ENCODE data around the gene ROCK1. TPM values are rescaled to one million over a fixed set of nuclear protein-coding genes. Genes with fewer than 3 reads are reported as not detected.

The ROCK1 gene
- polyA plus RNA-seq, 1 donor: 41.5 TPM

DNA sequence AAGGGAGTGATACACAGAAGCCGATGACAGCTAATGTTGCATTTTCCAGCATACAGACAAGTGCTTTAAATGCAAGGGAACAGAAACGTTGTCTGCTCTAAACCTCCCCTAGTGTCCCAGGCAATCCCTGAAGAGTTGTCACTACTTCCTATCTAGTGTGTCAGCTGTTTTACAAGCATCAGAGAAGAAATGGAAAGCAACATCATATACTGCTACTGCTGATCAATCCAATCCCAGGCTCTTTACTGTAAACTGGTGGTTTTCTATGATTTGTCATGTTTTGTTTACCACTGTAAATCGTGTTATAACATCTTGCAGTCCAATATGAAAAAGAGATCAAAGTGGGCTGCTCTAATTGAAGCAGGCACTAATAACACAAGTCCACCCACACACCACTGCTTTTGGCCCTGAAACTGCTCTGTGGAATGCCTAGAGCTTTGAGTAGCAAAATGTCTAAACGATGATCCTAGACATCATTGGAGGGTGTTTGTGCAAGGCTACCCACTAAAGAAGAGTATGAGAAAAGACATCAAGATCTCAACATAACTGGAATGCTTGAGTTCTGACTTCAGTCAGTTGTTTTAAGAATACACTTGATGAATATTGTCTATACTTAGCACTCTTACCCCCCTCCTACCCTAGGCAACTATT, 18.1 kb upstream of the ROCK1 start:
- no peak overlapping the region for H3K27ac ChIP-seq (ENCODE audit: low read length)
- peaks cover 2% of the 10 kb centered on the region for H3K9me3 ChIP-seq (ENCODE audit: control insufficient read depth, low read depth, low read length)
- H3K27me3 ChIP-seq (ENCODE audit: control insufficient read depth, insufficient read depth, low read length): no peaks in the 10 kb centered on the region
- H3K4me1 ChIP-seq (ENCODE audit: control insufficient read depth, insufficient read depth, low read length): no peaks in the 10 kb centered on the region
- no peak for DNase-seq
- WGBS (ENCODE audit: insufficient coverage, low lambda C conversion rate): no CpG with 5 or more reads among the region's 4 CpGs
- no peaks in the 10 kb centered on the region for H3K36me3 ChIP-seq (ENCODE audit: control insufficient read depth, insufficient read depth, low read length)
- no peak overlapping the region for H3K4me3 ChIP-seq (ENCODE audit: low read length)

GRCh38 chr18:21123290-21123926, 11.8 kb upstream of the ROCK1 start:
- 100% methylated on average over 1 of the region's 5 CpGs for WGBS (ENCODE audit: insufficient coverage, low lambda C conversion rate)
- no peak overlapping the region for H3K4me3 ChIP-seq (ENCODE audit: low read length)
- no peaks in the 10 kb centered on the region for H3K4me1 ChIP-seq (ENCODE audit: control insufficient read depth, insufficient read depth, low read length)

GRCh38 chr18:21118806-21119205, 7.2 kb upstream of the ROCK1 start:
- Histone ChIP-seq H3K4me1 (ENCODE audit: control insufficient read depth, insufficient read depth, low read length) (no peaks in the 10 kb centered on the region), H3K9me3 (ENCODE audit: control insufficient read depth, low read depth, low read length) (no peaks in the 10 kb centered on the region), H3K27me3 (ENCODE audit: control insufficient read depth, insufficient read depth, low read length) (no peaks in the 10 kb centered on the region), H3K36me3 (ENCODE audit: control insufficient read depth, insufficient read depth, low read length) (no peaks in the 10 kb centered on the region), H3K27ac (ENCODE audit: low read length) (no peak overlapping the region), H3K4me3 (ENCODE audit: low read length) (no peak overlapping the region)
- DNase-seq: no peak

More at GRCh38 chr18:21123290-21123926, 11.8 kb upstream of the ROCK1 start:
- H3K36me3 ChIP-seq (ENCODE audit: control insufficient read depth, insufficient read depth, low read length): no peaks in the 10 kb centered on the region
- H3K9me3 ChIP-seq (ENCODE audit: control insufficient read depth, low read depth, low read length): no peaks in the 10 kb centered on the region
- no peaks in the 10 kb centered on the region for H3K27me3 ChIP-seq (ENCODE audit: control insufficient read depth, insufficient read depth, low read length)
- no peak overlapping the region for H3K27ac ChIP-seq (ENCODE audit: low read length)
- DNase-seq: no peak

GRCh38 chr18:21117409-21118131, 6.0 kb upstream of the ROCK1 start:
- 86% methylated on average over 2 of the region's 5 CpGs for WGBS (ENCODE audit: insufficient coverage, low lambda C conversion rate)

GRCh38 chr18:21115519-21116411, 4.2 kb upstream of the ROCK1 start:
- Histone ChIP-seq H3K9me3 (ENCODE audit: control insufficient read depth, low read depth, low read length) (no peaks in the 10 kb centered on the region), H3K36me3 (ENCODE audit: control insufficient read depth, insufficient read depth, low read length) (no peaks in the 10 kb centered on the region), H3K4me3 (ENCODE audit: low read length) (no peak overlapping the region), H3K27ac (ENCODE audit: low read length) (no peak overlapping the region), H3K27me3 (ENCODE audit: control insufficient read depth, insufficient read depth, low read length) (no peaks in the 10 kb centered on the region), H3K4me1 (ENCODE audit: control insufficient read depth, insufficient read depth, low read length) (no peaks in the 10 kb centered on the region)
- no peak for DNase-seq
- WGBS (ENCODE audit: insufficient coverage, low lambda C conversion rate): no CpG with 5 or more reads among the region's 7 CpGs

More at GRCh38 chr18:21117409-21118131, 6.0 kb upstream of the ROCK1 start:
- Histone ChIP-seq H3K4me1 (ENCODE audit: control insufficient read depth, insufficient read depth, low read length) (no peaks in the 10 kb centered on the region), H3K27ac (ENCODE audit: low read length) (no peak overlapping the region), H3K9me3 (ENCODE audit: control insufficient read depth, low read depth, low read length) (no peaks in the 10 kb centered on the region), H3K36me3 (ENCODE audit: control insufficient read depth, insufficient read depth, low read length) (no peaks in the 10 kb centered on the region), H3K27me3 (ENCODE audit: control insufficient read depth, insufficient read depth, low read length) (no peaks in the 10 kb centered on the region), H3K4me3 (ENCODE audit: low read length) (no peak overlapping the region)
- no peak for DNase-seq

GRCh38 chr18:21112543-21113105, 1.0 kb upstream of the ROCK1 start:
- H3K9me3 ChIP-seq (ENCODE audit: control insufficient read depth, low read depth, low read length): no peaks in the 10 kb centered on the region
- H3K27ac ChIP-seq (ENCODE audit: low read length): peak overlapping the region; percentile 95
- H3K4me3 ChIP-seq (ENCODE audit: low read length): peak overlapping the region; percentile 81
- no peak for DNase-seq
- H3K4me1 ChIP-seq (ENCODE audit: control insufficient read depth, insufficient read depth, low read length): peaks cover 2% of the 10 kb centered on the region
- no peaks in the 10 kb centered on the region for H3K27me3 ChIP-seq (ENCODE audit: control insufficient read depth, insufficient read depth, low read length)
- WGBS (ENCODE audit: insufficient coverage, low lambda C conversion rate): 51% methylated on average over 3 of the region's 9 CpGs
- H3K36me3 ChIP-seq (ENCODE audit: control insufficient read depth, insufficient read depth, low read length): no peaks in the 10 kb centered on the region

DNA sequence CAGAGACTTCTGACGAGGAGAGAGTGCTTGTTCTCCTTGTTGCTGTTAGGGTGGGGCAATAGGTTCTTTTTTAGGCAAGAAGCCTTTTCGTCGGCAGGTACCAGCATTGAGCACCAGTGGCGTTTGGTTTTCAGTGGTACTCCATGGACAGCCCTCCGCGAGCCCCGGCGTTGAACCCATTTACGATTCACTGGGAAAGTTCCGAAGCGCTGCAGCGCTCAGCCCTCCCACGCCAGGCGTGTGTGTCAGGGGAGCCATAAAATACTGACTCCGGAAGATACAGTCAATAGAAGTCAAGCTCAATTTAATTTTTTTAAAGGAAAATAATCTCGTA, 494 bp upstream of the ROCK1 start:
- DNase-seq: no peak
- Histone ChIP-seq H3K9me3 (ENCODE audit: control insufficient read depth, low read depth, low read length) (no peaks in the 10 kb centered on the region), H3K36me3 (ENCODE audit: control insufficient read depth, insufficient read depth, low read length) (no peaks in the 10 kb centered on the region), H3K27me3 (ENCODE audit: control insufficient read depth, insufficient read depth, low read length) (no peaks in the 10 kb centered on the region), H3K27ac (ENCODE audit: low read length) (peak overlapping the region; percentile 95), H3K4me1 (ENCODE audit: control insufficient read depth, insufficient read depth, low read length) (peaks cover 2% of the 10 kb centered on the region), H3K4me3 (ENCODE audit: low read length) (peak overlapping the region; percentile 81)
- no CpG with 5 or more reads among the region's 16 CpGs for WGBS (ENCODE audit: insufficient coverage, low lambda C conversion rate)

- H3K9me3 ChIP-seq (ENCODE audit: control insufficient read depth, low read depth, low read length): no peaks in the 10 kb centered on the region
- H3K27me3 ChIP-seq (ENCODE audit: control insufficient read depth, insufficient read depth, low read length): no peaks in the 10 kb centered on the region
- peak overlapping the region; percentile 88 for H3K27ac ChIP-seq (ENCODE audit: low read length)
- H3K4me3 ChIP-seq (ENCODE audit: low read length): peak overlapping the region; percentile 69
- no peaks in the 10 kb centered on the region for H3K36me3 ChIP-seq (ENCODE audit: control insufficient read depth, insufficient read depth, low read length)
- peak; percentile 26 to 75 for DNase-seq
- H3K4me1 ChIP-seq (ENCODE audit: control insufficient read depth, insufficient read depth, low read length): peaks cover 2% of the 10 kb centered on the region
- no CpG with 5 or more reads among the region's 47 CpGs for WGBS (ENCODE audit: insufficient coverage, low lambda C conversion rate)
Measured at GRCh38 chr18:21110713-21111345, 784 bp downstream of the ROCK1 start.

- peaks cover 2% of the 10 kb centered on the region for H3K4me1 ChIP-seq (ENCODE audit: control insufficient read depth, insufficient read depth, low read length)
- peak overlapping the region; percentile 69 for H3K4me3 ChIP-seq (ENCODE audit: low read length)
- DNase-seq: no peak
- WGBS (ENCODE audit: insufficient coverage, low lambda C conversion rate): 0% methylated on average over 2 of the region's 8 CpGs
- H3K27ac ChIP-seq (ENCODE audit: low read length): peak overlapping the region; percentile 88
- no peaks in the 10 kb centered on the region for H3K9me3 ChIP-seq (ENCODE audit: control insufficient read depth, low read depth, low read length)
- no peaks in the 10 kb centered on the region for H3K36me3 ChIP-seq (ENCODE audit: control insufficient read depth, insufficient read depth, low read length)
- H3K27me3 ChIP-seq (ENCODE audit: control insufficient read depth, insufficient read depth, low read length): no peaks in the 10 kb centered on the region
Measured at GRCh38 chr18:21109936-21110712, 1.5 kb downstream of the ROCK1 start.
